Pancreas (tissue), 10 donors: Measurements from ENCODE around the gene DACT3. TPM values are rescaled to one million over a fixed set of nuclear protein-coding genes. Genes with fewer than 3 reads are reported as not detected.
"Not testable (repeated sequence)": the region's sequence is repeated elsewhere in the genome, so short reads cannot be mapped to it uniquely, and the experiment has no call there.

Experiments used
- ATAC-seq, 4 donors: fragments of 200-7000 bp; cut with Tn5 transposase; one replicate each; pipeline versions ENCODE4 v1.8.0 to v1.9.1; 2020; ENCODE audit warnings: mild to moderate bottlenecking in 4 of 4, moderate library complexity in 4 of 4
- DNase-seq, 6 donors: peaks; one replicate each; pipeline ENCODE4 v3.0.0-alpha.2; 2020
- FAIRE-seq: peaks from 2 replicates; lab custom pipeline; 2012; peaks lifted over from hg19 to GRCh38; lab: Jason Lieb, UNC
- H3K27ac ChIP-seq, 4 donors: fragments of 200-600 bp; sonication (generic); 1 replicate in 3 of 4; 2 replicates in 1 of 4; pipeline versions ENCODE4 v1.5.0 to v1.8.0; 2020
- H3K27me3 ChIP-seq, 4 donors: fragments of 200-600 bp; one replicate each; pipeline ENCODE4 v1.8.0; 2021
- H3K36me3 ChIP-seq, 3 donors: fragments of 200-600 bp; sonication (generic) in 1 of 3; one replicate each; pipeline versions ENCODE4 v1.5.0 to v1.8.0; 2020 to 2021
- H3K4me1 ChIP-seq, 3 donors: fragments of 200-600 bp; one replicate each; pipeline ENCODE4 v1.8.0; 2021
- H3K4me3 ChIP-seq, 4 donors: fragments of 200-600 bp; sonication (generic) in 2 of 4; one replicate each; pipeline versions ENCODE4 v1.5.0 to v1.8.0; 2020 to 2021
- H3K9me3 ChIP-seq, 4 donors: fragments of 200-600 bp; one replicate each; pipeline ENCODE4 v1.8.0; 2021
- CTCF ChIP-seq, 4 donors: fragments of 200-600 bp; sonication (generic) in 3 of 4; IDR thresholded peaks; one replicate each; pipeline versions ENCODE4 v1.5.0 to v1.8.0; 2021; ENCODE audit warnings: antibody characterized with exemption in 4 of 4
- WGBS, 2 donors: extraction: QIAGEN DNeasy Blood & Tissue Kit; methylation state at CpG; one replicate each; pipeline ENCODE4 v1.1.7; 2013; 5-methylcytosine and 5-hydroxymethylcytosine counted together
- intact Hi-C, 3 donors: fragments of 100-400 bp; cut with DNase I; formaldehyde crosslinking; loops; one replicate each; pipeline versions ENCODE4 v1.11.1 to v1.14.2; 2022
- polyA plus RNA-seq, 2 donors: library from polyadenylated mRNA; stranded (reverse); fragments of 200-250 nt; gene quantifications; one replicate each; pipeline ENCODE4 v1.2.3, GENCODE V29; 2013
- total RNA-seq, 6 donors: library from RNA; stranded (reverse); fragmentation: NEBNext Ultra II Directional in 4 of 6; extraction: Animal tissue kit (Norgen Biotek cat#: 25700) in 4 of 6; gene quantifications; one replicate each; pipeline versions ENCODE4 v1.2.1 to v1.2.4, GENCODE V29; 2021 to 2023
- donor health status: healthy with polysubstance abuse.
- donor health status: DM: no; HTN: no; CAD: no; lungs with moderate emphysema.
- donor health status: DM: no; HTN: no; CAD: no.
- donor health status: control.
- donor health status: control.
- donor health status: Bipolar disorder and iron deficiency.
- donor health status: DM: yes; HTN: yes; CAD: no.
- donor health status: DM: no; HTN: no; CAD: no.
- donor health status: DM: no; HTN: no; CAD: no.
- donor health status: DM: yes; HTN: yes; CAD: no.

DACT3 gene
- total and polyA plus RNA-seq, 8 donors: 0.24 to 1.7 (median 0.71) TPM

- no peak for ATAC-seq
Observed at GRCh38 chr19:46631481-46631880, 29.5 kb downstream of the DACT3 start.

GRCh38 chr19:46630586-46631205, 30.3 kb downstream of the DACT3 start:
- WGBS, 2 donors: 88 to 91% methylated on average over 14 of the region's 14 CpGs
- no peak overlapping the region for H3K4me3 ChIP-seq
- H3K9me3 ChIP-seq: no peaks in the 10 kb centered on the region
- DNase-seq (no peak), ATAC-seq (no peak), FAIRE-seq (no peak)
- H3K36me3 ChIP-seq: no peaks in the 10 kb centered on the region
- intact Hi-C loops: no loop called here
- no peak overlapping the region for H3K27ac ChIP-seq
- H3K4me1 ChIP-seq: peaks cover 0 to 4% (median 0%) of the 10 kb centered on the region in 3 donors
- TF ChIP-seq CTCF (IDR thresholded peaks at IDR 0.05): no peak
- H3K27me3 ChIP-seq: no peaks in the 10 kb centered on the region

More at GRCh38 chr19:46631481-46631880, 29.5 kb downstream of the DACT3 start:
- intact Hi-C loops: no loop called here
- H3K36me3 ChIP-seq: no peaks in the 10 kb centered on the region
- 59 to 79% methylated on average over 6 of the region's 6 CpGs for WGBS, 2 donors
- H3K27ac ChIP-seq: no peak overlapping the region
- H3K9me3 ChIP-seq: no peaks in the 10 kb centered on the region
- DNase-seq (no peak), FAIRE-seq (no peak)
- H3K4me3 ChIP-seq: no peak overlapping the region
- peaks cover 0 to 4% (median 0%) of the 10 kb centered on the region in 3 donors for H3K4me1 ChIP-seq
- H3K27me3 ChIP-seq: no peaks in the 10 kb centered on the region
- no peak for TF ChIP-seq CTCF (IDR thresholded peaks at IDR 0.05)

GRCh38 chr19:46629546-46630025, 31.4 kb downstream of the DACT3 start:
- FAIRE-seq (no peak), ATAC-seq (peak in 2 of 4 donors; percentile 26 to 33), DNase-seq (peak in 3 of 6 donors; percentile 39 to 70 (median 55))
- no peaks in the 10 kb centered on the region for H3K36me3 ChIP-seq
- peaks cover 0 to 4% (median 0%) of the 10 kb centered on the region in 3 donors for H3K4me1 ChIP-seq
- no peak overlapping the region for H3K4me3 ChIP-seq
- H3K27ac ChIP-seq: peak overlapping the region in 1 of 4 donors; percentile 8
- no peaks in the 10 kb centered on the region for H3K9me3 ChIP-seq
- 64 to 68% methylated on average over 15 of the region's 15 CpGs for WGBS, 2 donors
- intact Hi-C loops: no loop called here
- no peaks in the 10 kb centered on the region for H3K27me3 ChIP-seq
- TF ChIP-seq CTCF (IDR thresholded peaks at IDR 0.05): no peak

GRCh38 chr19:46628970-46629369, 32.0 kb downstream of the DACT3 start:
- H3K27ac ChIP-seq, intact Hi-C loops, H3K4me3 ChIP-seq, H3K27me3 ChIP-seq, FAIRE-seq, DNase-seq, H3K36me3 ChIP-seq, ATAC-seq, H3K4me1 ChIP-seq, H3K9me3 ChIP-seq: not testable (repeated sequence)
- 89% methylated on average over 7 of the region's 7 CpGs for WGBS, 2 donors

DNA sequence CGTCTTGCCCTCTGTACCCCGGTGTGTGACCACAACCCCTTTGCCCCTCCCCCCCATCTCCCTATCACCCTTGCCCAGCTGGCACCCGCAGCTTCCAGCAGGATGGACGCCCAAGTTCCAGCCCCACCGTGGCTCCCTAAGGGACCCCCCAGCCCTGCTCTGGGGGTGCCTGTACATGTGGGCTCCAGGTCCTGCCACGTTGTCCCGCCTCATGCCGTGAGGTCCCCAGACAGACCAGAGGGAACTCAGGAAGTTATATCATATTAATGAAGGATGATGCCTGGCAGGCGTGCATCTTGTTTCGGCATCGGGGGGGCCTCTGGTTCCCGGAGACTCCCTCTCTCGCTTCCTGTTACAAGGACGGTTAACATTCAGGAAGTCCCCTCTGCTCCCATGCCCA, 34.5 kb downstream of the DACT3 start:
- H3K27me3 ChIP-seq: no peaks in the 10 kb centered on the region
- H3K4me3 ChIP-seq: no peak overlapping the region
- no peaks in the 10 kb centered on the region for H3K9me3 ChIP-seq
- 78 to 79% methylated on average over 12 to 14 of the region's 14 CpGs for WGBS, 2 donors
- H3K27ac ChIP-seq: no peak overlapping the region
- no peak for FAIRE-seq
- no peak for ATAC-seq
- DNase-seq: peak in 1 of 6 donors; percentile 58
- peaks cover 0 to 4% (median 0%) of the 10 kb centered on the region in 3 donors for H3K4me1 ChIP-seq
- TF ChIP-seq CTCF (IDR thresholded peaks at IDR 0.05): no peak
- no peaks in the 10 kb centered on the region for H3K36me3 ChIP-seq
- intact Hi-C loops: no loop called here
